Keratinocyte (primary cell): Measurements from ENCODE around the gene ARMC9. TPM values are rescaled to one million over a fixed set of nuclear protein-coding genes. Genes with fewer than 3 reads are reported as not detected.

Experiments
- DNase-seq: peaks from one replicate; pipeline ENCODE4 v3.0.0-alpha.2; 2011; ENCODE audit warnings: low read depth, missing footprints, low spot score
- FAIRE-seq: peaks from 2 replicates; lab custom pipeline; 2011; peaks lifted over from hg19 to GRCh38; lab: Jason Lieb, UNC
- H2AFZ ChIP-seq: 2 replicates; pipeline ENCODE4 v1.6.0; 2012; ENCODE audit warnings: low read length, control low read depth, inconsistent platforms; ENCODE audit not compliant: control insufficient read depth
- H3K27ac ChIP-seq: 2 replicates; pipeline ENCODE4 v1.5.1; 2011; ENCODE audit warnings: low read length; ENCODE audit not compliant: control insufficient read depth, insufficient read depth
- H3K27me3 ChIP-seq: 3 replicates; pipeline ENCODE4 v1.6.0; 2011; ENCODE audit warnings: low read length; ENCODE audit not compliant: control insufficient read depth, insufficient read depth; ENCODE audit errors: extremely low read depth
- H3K36me3 ChIP-seq, 2 experiments: 2 replicates in 1 of 2; 3 replicates in 1 of 2; pipeline ENCODE4 v1.5.1; 2011; ENCODE audit warnings: low read length in 2 of 2, mild to moderate bottlenecking in 1 of 2; ENCODE audit not compliant: control insufficient read depth in 2 of 2, insufficient read depth in 2 of 2; ENCODE audit errors: extremely low read depth in 1 of 2
- H3K4me1 ChIP-seq: 3 replicates; pipeline ENCODE4 v1.5.1; 2011; ENCODE audit warnings: low read length; ENCODE audit not compliant: control insufficient read depth, insufficient read depth; ENCODE audit errors: extremely low read depth
- H3K4me2 ChIP-seq: 3 replicates; pipeline ENCODE4 v1.6.0; 2011; ENCODE audit warnings: low read depth, low read length; ENCODE audit not compliant: control insufficient read depth, insufficient read depth; ENCODE audit errors: extremely low read depth
- H3K4me3 ChIP-seq, 3 experiments: fragments of 200-600 bp in 1 of 3; sonication (generic) in 1 of 3; 2 replicates in 2 of 3; 3 replicates in 1 of 3; pipeline ENCODE4 v1.5.1; 2011 to 2016; ENCODE audit warnings: low read length in 3 of 3, mild to moderate bottlenecking in 3 of 3, control low read depth in 2 of 3, inconsistent platforms in 1 of 3, low read depth in 1 of 3, mixed read lengths in 1 of 3, mixed run types in 1 of 3, moderate library complexity in 1 of 3; ENCODE audit not compliant: control insufficient read depth in 2 of 3, insufficient read depth in 2 of 3; ENCODE audit errors: extremely low read depth in 1 of 3
- H3K79me2 ChIP-seq: 2 replicates; pipeline ENCODE4 v1.6.0; 2012; ENCODE audit warnings: low read length; ENCODE audit not compliant: control insufficient read depth, insufficient read depth
- H3K9ac ChIP-seq: 3 replicates; pipeline ENCODE4 v1.6.0; 2011; ENCODE audit warnings: low read length; ENCODE audit not compliant: control insufficient read depth, insufficient read depth; ENCODE audit errors: extremely low read depth
- H3K9me1 ChIP-seq: 3 replicates; pipeline ENCODE4 v1.6.0; 2011; ENCODE audit warnings: low read length; ENCODE audit not compliant: control insufficient read depth, insufficient read depth; ENCODE audit errors: extremely low read depth
- H3K9me3 ChIP-seq: 2 replicates; pipeline ENCODE4 v1.5.1; 2012; ENCODE audit warnings: low read depth, low read length; ENCODE audit not compliant: control insufficient read depth
- H4K20me1 ChIP-seq: 3 replicates; pipeline ENCODE4 v1.6.0; 2011; ENCODE audit warnings: low read length; ENCODE audit not compliant: control insufficient read depth, insufficient read depth; ENCODE audit errors: extremely low read depth
- CTCF ChIP-seq, 3 experiments: IDR thresholded peaks in 1 of 3; conservative IDR thresholded peaks in 1 of 3; optimal IDR thresholded peaks in 1 of 3; 2 replicates in 2 of 3; 3 replicates in 1 of 3; pipeline versions ENCODE3 to v1.5.1; 2011; ENCODE audit warnings: low read length in 3 of 3, mild to moderate bottlenecking in 3 of 3, moderate library complexity in 2 of 3, control low read depth in 1 of 3, inconsistent platforms in 1 of 3; ENCODE audit not compliant: insufficient read depth in 2 of 3; ENCODE audit errors: extremely low read depth in 1 of 3
- EZH2 ChIP-seq: IDR thresholded peaks from one replicate; pipeline ENCODE4 v1.6.1; 2012; ENCODE audit warnings: inconsistent platforms, mild to moderate bottlenecking, low read length, moderate library complexity
- dilution Hi-C: fragments of 300-500 bp; cut with MboI; formaldehyde crosslinking; loops from one replicate; pipeline ENCODE4 v1.7.0; 2020; ENCODE audit warnings: low sequenced_read_pairs; ENCODE audit not compliant: extremely low pct_ligation_motif_present
- polyA plus RNA-seq, 5 experiments: library from polyadenylated mRNA; depleted of rRNA in 3 of 5; stranded (reverse) in 3 of 5; stranded (forward) in 1 of 5; unstranded in 1 of 5; fragments of >200 nt; gene quantifications; 1 replicate in 1 of 5; 2 replicates in 3 of 5; 3 replicates in 1 of 5; pipeline versions ENCODE4 v1.2.1 to v1.2.3, GENCODE V29; 2011 to 2012; ENCODE audit warnings: missing spikeins in 2 of 5, low read depth in 1 of 5, low replicate concordance in 1 of 5

The ARMC9 gene
- polyA plus RNA-seq, 1 donor (not counting 4 experiments of a cell fraction or from before 2014, with no cell fraction given), result 16.2 TPM

DNA sequence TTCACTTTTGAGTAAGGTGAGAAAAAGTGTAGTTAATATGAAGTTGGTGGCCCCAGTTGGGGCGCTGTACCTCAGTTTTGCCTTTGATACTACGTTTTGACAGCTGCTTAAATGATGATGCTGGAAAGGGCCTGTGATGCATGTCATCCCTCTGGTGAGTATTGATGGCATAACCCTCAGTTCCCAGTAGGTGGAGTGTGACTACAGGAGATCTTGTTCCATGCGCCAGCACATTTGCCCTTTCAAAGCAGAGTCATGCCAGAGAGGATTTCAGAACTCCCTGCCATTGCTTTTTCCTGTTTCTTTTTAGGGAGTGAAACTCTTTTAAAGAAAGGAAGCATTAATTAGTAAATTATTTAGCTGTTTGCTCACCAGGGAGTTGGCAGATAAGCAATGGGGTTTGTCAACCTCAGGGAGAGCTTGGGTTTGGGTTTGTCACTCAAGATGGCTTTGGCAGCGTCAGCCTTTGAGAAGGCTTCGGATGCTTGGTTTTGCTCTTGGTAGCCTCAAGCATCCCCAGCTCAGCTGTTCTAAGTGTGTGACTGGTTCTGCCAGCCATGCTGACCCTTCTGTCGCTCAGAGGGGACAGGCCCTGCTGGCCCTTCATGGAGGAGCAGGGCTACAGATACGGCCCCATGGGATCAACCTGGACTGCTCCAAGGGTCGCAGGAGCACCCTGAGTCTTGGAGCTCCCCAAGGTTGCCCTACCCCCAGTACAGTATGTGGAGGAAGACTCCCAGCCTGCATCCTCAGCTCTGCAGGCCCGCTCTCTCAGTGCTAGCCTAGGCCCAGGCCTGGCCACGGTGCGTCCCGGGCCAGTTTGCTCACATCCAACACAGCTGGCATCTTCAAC is 29.1 kb downstream of the ARMC9 start:
- no peaks in the 10 kb centered on the region for H3K9me3 ChIP-seq
- peaks cover 0 to 4% of the 10 kb centered on the region in 2 experiments for H3K36me3 ChIP-seq
- FAIRE-seq (peak; percentile 95), DNase-seq (peak; percentile 38)
- no peaks in the 10 kb centered on the region for H3K9me1 ChIP-seq
- H3K4me3 ChIP-seq, result no peak overlapping the region
- dilution Hi-C loops, result no loop called here
- no peaks in the 10 kb centered on the region for H3K79me2 ChIP-seq
- TF ChIP-seq CTCF (optimal IDR thresholded peaks at IDR 0.05 in 1 of 3, IDR thresholded peaks at IDR 0.05 in 1 of 3, conservative IDR thresholded peaks at IDR 0.05 in 1 of 3; ENCODE audit: extremely low read depth in 1 of 3, insufficient read depth in 2 of 3, low read length in 3 of 3), result peak; percentile 74 to 98 (median 93)
- TF ChIP-seq EZH2, result no peak
- H4K20me1 ChIP-seq, result no peaks in the 10 kb centered on the region
- no peak overlapping the region for H3K9ac ChIP-seq
- H3K27ac ChIP-seq, result no peak overlapping the region
- H3K4me1 ChIP-seq, result no peaks in the 10 kb centered on the region
- no peak overlapping the region for H3K4me2 ChIP-seq
- no peak overlapping the region for H2AFZ ChIP-seq
- no peaks in the 10 kb centered on the region for H3K27me3 ChIP-seq

- dilution Hi-C loops, result no loop called here
- TF ChIP-seq EZH2 (no peak), CTCF (optimal IDR thresholded peaks at IDR 0.05 in 1 of 3, IDR thresholded peaks at IDR 0.05 in 1 of 3, conservative IDR thresholded peaks at IDR 0.05 in 1 of 3; ENCODE audit: extremely low read depth in 1 of 3, insufficient read depth in 2 of 3, low read length in 3 of 3) (no peak)
- H3K9me1 ChIP-seq, result no peaks in the 10 kb centered on the region
- no peaks in the 10 kb centered on the region for H3K9me3 ChIP-seq
- no peak overlapping the region for H3K4me3 ChIP-seq
- H2AFZ ChIP-seq, result no peak overlapping the region
- DNase-seq (no peak), FAIRE-seq (no peak)
- H3K9ac ChIP-seq, result no peak overlapping the region
- no peaks in the 10 kb centered on the region for H4K20me1 ChIP-seq
- no peak overlapping the region for H3K4me2 ChIP-seq
- H3K4me1 ChIP-seq, result no peaks in the 10 kb centered on the region
- no peak overlapping the region for H3K27ac ChIP-seq
- H3K27me3 ChIP-seq, result no peaks in the 10 kb centered on the region
- H3K36me3 ChIP-seq, result peaks cover 0 to 4% of the 10 kb centered on the region in 2 experiments
- H3K79me2 ChIP-seq, result no peaks in the 10 kb centered on the region
Measured at GRCh38 chr2:231228223-231228622, 29.8 kb downstream of the ARMC9 start.
